GM12872 (cell line): Measurements from ENCODE around the gene RBM34.

Experiments used
- TF ChIP-seq, protein P1 (sequence below): IDR thresholded peaks from 3 replicates; pipeline ENCODE4 v1.5.1; 2011; ENCODE audit warnings: low read depth, mild to moderate bottlenecking, low read length, moderate library complexity; ENCODE audit not compliant: insufficient read depth

The RBM34 gene

DNA sequence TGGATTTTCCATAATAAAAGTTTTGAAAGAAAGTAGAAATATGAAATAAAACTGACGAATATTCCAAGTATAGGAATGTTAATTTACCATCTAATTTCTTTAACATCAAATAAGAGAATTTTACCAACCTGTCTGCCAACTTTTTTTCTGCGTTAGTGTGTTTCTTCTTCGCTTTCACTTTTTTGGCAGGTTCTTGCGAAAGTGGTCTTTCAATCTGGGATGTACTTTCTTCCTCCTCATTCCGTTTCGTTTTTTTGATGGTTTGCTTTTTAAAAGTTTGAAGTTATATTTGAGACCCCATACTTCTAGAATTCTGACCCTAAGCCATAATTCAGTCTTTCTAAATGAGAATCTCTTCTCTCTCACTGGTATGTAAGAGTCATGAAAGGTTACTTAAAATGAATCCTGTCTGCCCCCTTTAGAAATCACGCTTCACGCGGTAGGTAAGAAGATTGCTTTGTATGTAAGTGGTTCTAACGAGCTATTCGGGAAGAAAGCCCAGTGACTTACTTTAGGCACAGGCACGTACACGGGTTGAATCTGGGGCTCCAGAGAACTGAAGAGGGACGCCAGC lies 580 bp downstream of the RBM34 start:
- TF ChIP-seq, protein P1, sequence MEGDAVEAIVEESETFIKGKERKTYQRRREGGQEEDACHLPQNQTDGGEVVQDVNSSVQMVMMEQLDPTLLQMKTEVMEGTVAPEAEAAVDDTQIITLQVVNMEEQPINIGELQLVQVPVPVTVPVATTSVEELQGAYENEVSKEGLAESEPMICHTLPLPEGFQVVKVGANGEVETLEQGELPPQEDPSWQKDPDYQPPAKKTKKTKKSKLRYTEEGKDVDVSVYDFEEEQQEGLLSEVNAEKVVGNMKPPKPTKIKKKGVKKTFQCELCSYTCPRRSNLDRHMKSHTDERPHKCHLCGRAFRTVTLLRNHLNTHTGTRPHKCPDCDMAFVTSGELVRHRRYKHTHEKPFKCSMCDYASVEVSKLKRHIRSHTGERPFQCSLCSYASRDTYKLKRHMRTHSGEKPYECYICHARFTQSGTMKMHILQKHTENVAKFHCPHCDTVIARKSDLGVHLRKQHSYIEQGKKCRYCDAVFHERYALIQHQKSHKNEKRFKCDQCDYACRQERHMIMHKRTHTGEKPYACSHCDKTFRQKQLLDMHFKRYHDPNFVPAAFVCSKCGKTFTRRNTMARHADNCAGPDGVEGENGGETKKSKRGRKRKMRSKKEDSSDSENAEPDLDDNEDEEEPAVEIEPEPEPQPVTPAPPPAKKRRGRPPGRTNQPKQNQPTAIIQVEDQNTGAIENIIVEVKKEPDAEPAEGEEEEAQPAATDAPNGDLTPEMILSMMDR = peak; percentile 5; the same call in 1 of the 3 replicates

DNA sequence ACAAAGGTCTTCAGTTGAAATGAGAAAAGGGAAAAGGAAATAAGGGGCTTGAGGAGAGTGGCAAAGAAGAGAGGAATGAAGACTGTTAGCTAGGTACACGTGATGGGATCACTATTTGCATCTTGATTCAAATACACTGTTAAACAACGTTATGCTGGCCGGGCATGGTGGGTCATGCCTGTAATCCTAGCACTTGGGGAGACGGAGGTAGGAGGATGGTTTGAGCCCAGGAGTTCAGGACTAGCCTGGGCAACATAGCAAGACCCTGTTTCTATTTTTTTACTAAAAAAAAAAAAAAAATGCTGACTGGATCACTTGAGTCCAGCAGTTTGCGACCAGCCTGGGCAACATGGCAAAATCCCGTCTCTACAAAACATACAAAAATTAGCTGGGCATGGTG lies 2.4 kb downstream of the RBM34 start:
- TF ChIP-seq, protein P1 = no peak

DNA sequence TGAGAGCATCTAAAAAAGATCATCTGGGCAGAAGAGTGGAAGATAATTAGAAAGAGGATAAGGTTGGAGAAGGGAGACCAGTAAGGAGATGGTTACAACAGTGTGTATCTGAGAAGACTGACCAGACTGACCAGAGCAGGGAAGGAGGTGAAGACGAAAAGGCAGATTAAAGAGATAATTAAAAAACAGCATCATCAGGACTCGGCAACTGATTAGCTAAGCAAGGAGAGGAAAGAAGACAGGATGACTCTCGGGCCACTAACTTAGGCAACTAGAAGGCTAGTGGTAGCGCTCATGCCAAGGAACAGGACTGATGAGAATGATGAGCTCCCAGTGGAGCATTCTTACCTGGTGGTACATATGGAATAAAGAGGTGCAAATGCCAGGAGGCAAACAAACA lies 3.9 kb downstream of the RBM34 start:
- TF ChIP-seq, protein P1 = no peak

DNA sequence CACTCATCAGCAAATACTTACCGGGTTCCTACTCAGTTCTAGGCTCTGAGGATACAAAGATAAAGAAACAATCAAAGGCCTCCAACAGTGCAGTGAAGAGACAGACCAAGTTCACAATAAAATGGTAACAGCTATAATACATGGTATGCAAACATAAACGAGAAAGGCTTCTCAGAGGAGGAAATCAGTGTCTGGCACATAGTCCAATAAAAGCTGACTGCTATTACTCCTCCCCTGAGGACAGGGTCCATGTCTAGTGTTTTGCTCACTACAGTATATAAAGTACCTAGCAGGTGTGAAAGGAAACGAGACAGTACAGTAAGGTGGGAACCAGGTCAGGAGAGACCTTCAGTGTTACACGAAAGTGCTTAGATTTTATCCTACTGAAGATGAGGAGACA lies 4.3 kb downstream of the RBM34 start:
- TF ChIP-seq, protein P1 = no peak

DNA sequence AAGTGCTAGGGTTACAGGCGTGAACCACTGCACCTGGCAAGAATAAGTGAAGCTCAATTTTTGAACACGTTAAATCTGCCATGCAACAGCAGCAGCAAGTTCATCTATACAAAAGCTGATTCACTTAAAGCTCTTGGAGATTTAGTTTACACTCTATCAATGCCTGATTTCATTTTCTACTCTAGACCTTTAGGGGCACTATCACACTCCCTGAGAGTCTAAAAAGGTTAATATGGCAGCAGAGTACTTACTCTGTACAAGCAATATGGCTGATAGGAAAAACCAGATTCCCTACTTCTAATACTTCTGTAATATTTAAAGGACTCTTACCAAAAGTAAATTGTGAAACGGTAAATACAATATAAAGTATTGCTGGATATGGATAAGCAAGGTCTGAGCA lies 4.8 kb downstream of the RBM34 start:
- TF ChIP-seq, protein P1 = no peak

DNA sequence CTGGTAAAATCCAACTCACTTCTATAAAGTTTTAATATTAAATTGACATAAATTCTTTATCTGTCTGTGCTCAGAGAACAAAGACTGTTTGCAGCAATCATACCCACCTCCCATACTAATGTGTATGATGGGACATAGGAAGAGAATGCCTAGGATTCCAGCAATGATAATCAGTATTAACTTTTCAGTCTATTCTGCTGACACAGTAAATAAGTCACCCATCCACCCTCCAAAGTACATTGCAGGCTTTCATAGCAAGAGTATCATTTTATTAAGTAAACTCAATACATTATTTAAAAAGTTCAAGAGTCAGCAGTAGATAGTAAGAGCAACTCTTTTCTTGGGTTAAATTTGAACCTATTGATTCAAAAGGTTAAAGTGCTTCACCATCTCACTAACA lies 8.8 kb downstream of the RBM34 start:
- TF ChIP-seq, protein P1 = no peak

DNA sequence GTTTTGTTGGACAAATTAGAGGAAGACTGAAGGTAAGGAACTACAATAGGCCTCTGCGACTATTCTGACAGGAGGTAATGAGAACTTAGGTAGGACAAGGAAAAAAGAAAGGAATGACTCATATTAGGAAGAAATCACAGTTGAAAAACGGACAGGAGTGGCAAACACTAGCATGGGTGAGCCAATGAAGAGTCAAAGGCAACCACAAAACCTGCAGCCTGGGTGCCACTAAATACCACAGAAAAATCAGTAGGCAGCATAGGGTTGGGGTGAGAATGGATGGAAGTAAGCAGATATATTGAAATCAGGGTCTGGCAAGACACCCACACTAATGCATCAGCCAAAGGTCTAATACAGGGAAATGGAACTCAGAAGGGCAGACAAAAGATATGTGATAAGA lies 10.0 kb downstream of the RBM34 start:
- TF ChIP-seq, protein P1 = no peak
